GM12872 (cell line): Measurements from ENCODE around the gene PMF1.
A peak's percentile ranks its signal among the peaks of the same experiment; 100 is the strongest.

Source experiments
- CTCF ChIP-seq: IDR thresholded peaks from 3 replicates; pipeline ENCODE4 v1.5.1; 2011; ENCODE audit warnings: low read depth, mild to moderate bottlenecking, low read length, moderate library complexity; ENCODE audit not compliant: insufficient read depth

Gene PMF1

GRCh38 chr1:156270314-156270713, 57.5 kb downstream of the PMF1 start:
- TF ChIP-seq CTCF: no peak

- TF ChIP-seq CTCF: no peak
Measured at GRCh38 chr1:156276532-156276931, 63.7 kb downstream of the PMF1 start.

GRCh38 chr1:156276966-156277381, 64.2 kb downstream of the PMF1 start:
- TF ChIP-seq CTCF: no peak

- TF ChIP-seq CTCF: no peak
Measured at GRCh38 chr1:156279837-156280236, 67.0 kb downstream of the PMF1 start.

- peak; percentile 26; the same call in 1 of the 3 replicates for TF ChIP-seq CTCF
Measured at GRCh38 chr1:156281281-156281680, 68.5 kb downstream of the PMF1 start.

GRCh38 chr1:156281693-156282478, 69.1 kb downstream of the PMF1 start:
- TF ChIP-seq CTCF: no peak

- no peak for TF ChIP-seq CTCF
Measured at GRCh38 chr1:156282479-156283222, 69.8 kb downstream of the PMF1 start, which contains the start of gene SMG5. Gene SMG5 (minus strand): TSS chr1:156282825. CDS start chr1:156282680, 145 bp downstream.
